Renal pelvis (tissue), 4 donors: ENCODE data around the gene MTERF1. TPM values are rescaled to one million over a fixed set of nuclear protein-coding genes. Genes with fewer than 3 reads are reported as not detected.

Experiments
- DNase-seq: peaks from one replicate; pipeline ENCODE4 v3.0.0-alpha.2; 2013
- polyA plus RNA-seq, 3 donors: library from polyadenylated mRNA; unstranded; fragments of 120-200 nt; gene quantifications; one replicate each; pipeline ENCODE4 v1.2.1, GENCODE V29; 2013; ENCODE audit not compliant: insufficient read length in 3 of 3

The MTERF1 gene
- polyA plus RNA-seq, 3 donors: 16.8 to 17.0 (median 16.8) TPM

DNA sequence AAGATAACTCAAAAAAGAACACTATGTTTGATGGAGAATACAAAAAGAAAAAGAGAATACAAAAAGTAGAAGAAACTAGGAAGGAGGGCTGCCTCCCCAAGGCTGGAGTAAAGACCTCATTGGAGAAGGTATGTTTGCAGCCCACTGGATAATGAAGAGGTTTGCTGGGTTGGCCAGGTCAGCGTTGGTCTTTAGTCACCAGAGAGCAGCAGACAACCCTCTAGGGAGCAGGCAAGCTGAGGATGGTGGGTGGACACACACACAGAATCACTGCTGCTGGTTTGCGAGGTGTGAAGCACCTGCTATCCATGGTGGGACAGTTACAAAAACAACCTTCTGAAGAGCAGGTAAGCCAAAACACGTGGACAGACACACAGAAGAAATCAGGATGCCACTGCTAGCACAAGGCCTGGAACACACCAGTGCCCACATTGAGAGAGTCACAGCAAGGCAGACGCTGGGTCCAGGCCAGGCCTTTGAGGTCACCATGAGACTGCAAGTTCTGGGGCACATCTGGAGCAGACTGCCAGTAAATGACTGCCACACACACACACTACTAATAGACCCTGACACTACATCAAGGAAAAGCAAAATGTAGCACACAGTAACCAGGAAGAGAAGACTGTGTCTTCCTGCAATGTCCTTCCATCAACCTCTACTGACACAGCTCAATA is 43.0 kb downstream of the MTERF1 start:
- DNase-seq: no peak

DNA sequence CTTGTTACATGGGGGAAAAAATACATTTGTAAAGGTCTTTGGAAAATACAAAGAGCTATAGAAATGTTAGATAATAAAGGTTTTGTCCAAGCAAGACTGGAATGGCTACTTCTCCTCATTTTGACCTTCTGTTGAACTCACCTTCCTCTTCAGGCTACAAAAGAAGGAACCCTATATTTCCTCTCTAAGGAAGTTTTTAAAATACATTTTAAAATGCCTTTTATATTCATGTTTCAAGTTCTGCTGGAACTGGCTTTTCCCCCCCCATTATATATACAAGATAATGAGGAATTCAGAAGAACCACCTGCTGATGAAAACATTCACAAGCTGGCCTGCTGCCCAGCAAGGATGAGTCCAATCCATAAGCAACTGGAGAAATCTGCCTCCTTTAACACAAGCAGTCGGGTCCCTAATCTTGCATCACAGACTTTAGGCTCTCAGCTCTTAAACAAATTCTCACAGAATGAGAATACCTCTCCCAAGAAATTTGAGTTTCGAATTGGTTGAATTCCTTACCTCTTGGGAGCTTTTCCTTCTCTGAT is 44.6 kb downstream of the MTERF1 start:
- no peak for DNase-seq

DNA sequence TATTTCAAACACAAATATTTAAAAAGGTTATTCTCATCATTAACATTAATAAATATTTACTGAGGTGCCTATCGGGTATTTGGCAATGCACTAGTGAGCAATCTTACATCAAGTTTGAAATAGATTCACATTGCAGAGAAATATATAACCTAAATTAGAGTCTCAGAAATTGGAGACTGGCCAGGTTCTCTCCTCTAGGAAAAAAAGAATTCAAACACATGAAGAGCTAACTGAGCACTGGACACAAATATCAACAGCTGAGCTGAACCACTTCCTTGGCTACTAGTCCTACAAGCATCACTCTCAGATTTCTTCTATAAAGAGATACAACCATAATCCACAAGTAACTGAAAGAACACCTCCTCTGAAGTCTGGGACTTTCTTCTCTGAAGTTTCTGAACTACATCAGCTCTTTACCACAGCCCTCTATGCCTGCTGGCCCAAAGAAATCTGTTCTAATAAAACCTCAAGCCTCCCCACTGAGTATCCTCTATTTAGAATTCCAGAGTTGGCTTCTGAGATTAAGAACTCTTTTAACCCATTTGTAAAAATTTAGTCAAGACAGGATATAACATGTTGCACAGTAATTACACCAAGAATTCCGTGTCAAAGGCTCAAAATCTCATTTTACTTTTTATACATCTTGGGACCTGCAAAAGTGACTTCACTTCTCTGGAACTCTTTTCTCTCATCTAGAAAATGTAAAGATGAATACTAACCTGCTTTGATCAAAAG is 45.2 kb downstream of the MTERF1 start:
- no peak for DNase-seq

DNA sequence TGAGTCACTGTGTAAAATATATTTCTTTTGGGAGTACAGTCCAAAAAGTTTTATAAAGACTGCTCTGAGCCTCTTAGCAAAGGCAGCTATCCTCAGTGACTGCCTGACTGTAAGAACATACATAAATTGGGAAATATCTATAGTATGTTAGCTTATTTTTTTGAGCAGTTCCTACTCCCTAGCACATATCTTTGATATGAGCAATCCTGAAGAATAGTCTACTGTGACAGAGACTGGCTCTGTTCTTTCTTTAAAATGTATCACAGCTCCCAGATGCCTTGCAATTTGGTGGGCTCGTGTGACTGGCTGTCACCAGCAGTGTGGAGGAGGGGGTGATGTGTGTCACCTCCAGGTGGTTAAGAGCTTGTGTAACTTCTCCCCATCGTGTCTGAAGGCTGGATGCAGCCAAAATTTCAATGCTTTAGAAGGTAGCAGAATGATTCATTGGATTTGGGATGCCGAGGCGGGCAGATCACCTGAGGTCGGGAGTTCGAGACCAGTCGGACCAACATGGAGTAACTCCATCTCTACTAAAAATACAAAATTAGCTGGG is 47.9 kb downstream of the MTERF1 start:
- DNase-seq: no peak

DNA sequence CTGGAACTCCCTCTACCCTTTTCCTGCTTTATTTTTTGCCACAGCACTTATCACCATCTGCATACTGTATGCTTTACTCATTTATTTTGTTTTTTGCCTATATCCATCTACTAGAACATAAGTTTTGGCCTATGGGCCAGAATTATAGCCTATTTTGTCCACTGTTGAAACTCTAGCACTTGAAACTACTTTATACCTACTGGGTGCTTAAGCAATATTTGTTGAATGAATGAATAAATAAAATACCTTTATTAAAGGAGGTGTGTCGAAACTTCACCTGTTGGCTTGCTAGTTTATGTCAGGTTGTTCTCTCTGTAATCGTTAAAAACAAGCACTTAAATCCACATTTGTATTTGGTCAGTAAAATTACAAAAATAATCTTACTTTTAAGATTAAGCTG is 53.3 kb downstream of the MTERF1 start:
- DNase-seq: no peak

DNA sequence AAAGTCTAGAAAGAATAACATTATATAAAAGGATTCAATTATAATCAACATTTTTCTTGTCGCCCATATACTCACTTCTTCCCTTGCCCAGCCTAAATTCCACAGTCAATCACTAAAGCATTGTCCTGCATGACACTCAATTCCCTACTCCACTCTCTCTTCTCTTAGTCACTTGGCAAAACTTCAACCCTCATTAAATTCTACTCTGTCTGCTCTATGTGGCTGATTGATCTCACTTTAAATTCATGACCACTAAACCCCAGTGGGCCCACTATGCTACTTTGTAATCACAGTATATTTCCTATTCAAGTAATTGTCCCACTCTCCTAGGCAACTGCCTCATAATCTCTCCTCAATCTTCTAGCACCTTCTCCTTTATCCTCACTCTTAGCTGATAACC is 54.1 kb downstream of the MTERF1 start:
- DNase-seq: no peak

DNA sequence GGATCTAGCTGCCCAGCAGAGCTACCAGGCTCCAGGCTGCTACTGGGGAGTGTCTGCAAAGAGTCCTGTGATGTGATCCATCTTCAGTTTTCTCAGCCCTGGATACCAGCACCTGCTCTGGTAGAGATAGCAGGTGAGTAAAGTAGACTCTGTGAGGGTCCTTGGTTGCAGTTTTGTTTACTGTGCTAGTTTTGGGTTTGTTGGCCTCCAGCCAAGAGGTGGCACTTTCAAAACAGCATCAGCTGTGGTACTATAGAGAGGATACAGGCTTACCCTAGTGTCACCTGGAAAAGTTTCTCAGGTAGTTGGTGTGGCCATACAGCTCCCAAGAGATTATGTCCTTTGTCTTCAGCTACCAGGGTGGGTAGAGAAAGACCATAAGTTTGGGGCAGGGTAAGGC is 56.3 kb downstream of the MTERF1 start:
- DNase-seq: no peak

Other genes with a start within 250 kb of the MTERF1 start
- 100 to 1,000 TPM in 1 of 3 donors, 10 to 100 TPM in 2; 75.7 to 105 (median 88.3) TPM for gene AKAP9, start 60.2 kb upstream of the MTERF1 start, polyA plus RNA-seq